Endodermal cell (in vitro differentiated cells): ENCODE data around the gene OR51A4. TPM values are rescaled to one million over a fixed set of nuclear protein-coding genes. Genes with fewer than 3 reads are reported as not detected.

Source experiments
- DNase-seq: peaks from one replicate; pipeline ENCODE4 v3.0.0-alpha.2; 2017
- H3K27ac ChIP-seq: 2 replicates; pipeline ENCODE4 v1.5.1; 2013; ENCODE audit warnings: mild to moderate bottlenecking, low read depth, low read length, moderate library complexity
- H3K27me3 ChIP-seq: 2 replicates; pipeline ENCODE4 v1.6.1; 2013; ENCODE audit warnings: mild to moderate bottlenecking, low read length, moderate library complexity; ENCODE audit not compliant: insufficient read depth, control insufficient read depth, poor library complexity, severe bottlenecking
- H3K36me3 ChIP-seq: 2 replicates; pipeline ENCODE4 v1.7.0; 2013; ENCODE audit warnings: mild to moderate bottlenecking, low read length, moderate library complexity; ENCODE audit not compliant: control insufficient read depth, insufficient read depth
- H3K4me1 ChIP-seq: one replicate; pipeline ENCODE4 v1.7.0; 2013; ENCODE audit warnings: low read length; ENCODE audit not compliant: control insufficient read depth, insufficient read depth
- H3K4me3 ChIP-seq: 2 replicates; pipeline ENCODE4 v1.5.1; 2013; ENCODE audit warnings: mild to moderate bottlenecking, low read length, moderate library complexity
- H3K9ac ChIP-seq: 2 replicates; pipeline ENCODE4 v1.6.1; 2013; ENCODE audit warnings: mild to moderate bottlenecking, low read length, moderate library complexity; ENCODE audit not compliant: poor library complexity, severe bottlenecking; ENCODE audit errors: extremely low read depth
- H3K9me3 ChIP-seq: 2 replicates; pipeline ENCODE4 v1.6.1; 2013; ENCODE audit warnings: mild to moderate bottlenecking, low read length, moderate library complexity; ENCODE audit not compliant: control insufficient read depth
- H3K27ac Mint-ChIP-seq: 2 replicates; pipeline ENCODE4 v1.8.0; 2020; ENCODE audit warnings: mixed read lengths
- H3K27me3 Mint-ChIP-seq: 2 replicates; pipeline ENCODE4 v1.8.0; 2021; ENCODE audit warnings: mild to moderate bottlenecking, mixed read lengths; ENCODE audit not compliant: insufficient read depth
- H3K36me3 Mint-ChIP-seq: 2 replicates; pipeline ENCODE4 v1.8.0; 2020; ENCODE audit warnings: low read depth, mixed read lengths
- H3K4me1 Mint-ChIP-seq: 2 replicates; pipeline ENCODE4 v1.8.0; 2020; ENCODE audit warnings: mixed read lengths
- H3K4me3 Mint-ChIP-seq: 2 replicates; pipeline ENCODE4 v1.8.0; 2020; ENCODE audit warnings: mild to moderate bottlenecking, moderate library complexity, mixed read lengths
- H3K9me3 Mint-ChIP-seq: 2 replicates; pipeline ENCODE4 v1.8.0; 2020; ENCODE audit warnings: mild to moderate bottlenecking, mixed read lengths
- WGBS, 2 experiments: methylation state at CpG; one replicate each; pipeline versions ENCODE4 v1.1.5 to v1.1.7; 2013; ENCODE audit warnings: missing lambda C conversion rate in 2 of 2, mixed read lengths in 1 of 2; ENCODE audit not compliant: insufficient coverage in 1 of 2, insufficient read length in 1 of 2; 5-methylcytosine and 5-hydroxymethylcytosine counted together
- total RNA-seq, 2 donors: library from RNA; stranded (reverse); fragmentation: NEBNext Ultra II Directional in 1 of 2; extraction: Animal tissue kit (Norgen Biotek cat#: 25700) in 1 of 2; gene quantifications; 2 replicates in 1 of 2; 3 replicates in 1 of 2; pipeline ENCODE4 v1.2.1, GENCODE V29; 2021
- TF ChIP-seq, protein P1 (sequence below): fragments of 200-600 bp; sonication (generic); conservative IDR thresholded peaks from 2 replicates; pipeline ENCODE4 v1.5.0; 2021; ENCODE audit warnings: antibody characterized with exemption, mild to moderate bottlenecking

Gene OR51A4
- total RNA-seq, 2 donors from 2014 or later: not detected

- H3K4me1 ChIP-seq: no peaks in the 10 kb centered on the region
- no peak overlapping the region for H3K9ac ChIP-seq
- 88 to 95% methylated on average over 3 to 5 of the region's 5 CpGs for WGBS, 2 experiments
- no peaks in the 10 kb centered on the region for H3K9me3 Mint-ChIP-seq
- H3K27me3 ChIP-seq: no peaks in the 10 kb centered on the region
- H3K4me3 Mint-ChIP-seq: no peak overlapping the region
- H3K4me1 Mint-ChIP-seq: no peaks in the 10 kb centered on the region
- H3K27me3 Mint-ChIP-seq: no peaks in the 10 kb centered on the region
- H3K36me3 Mint-ChIP-seq: no peaks in the 10 kb centered on the region
- H3K9me3 ChIP-seq: no peaks in the 10 kb centered on the region
- no peak for DNase-seq
- no peak overlapping the region for H3K4me3 ChIP-seq
- H3K27ac Mint-ChIP-seq: no peak overlapping the region
- H3K36me3 ChIP-seq: no peaks in the 10 kb centered on the region
- TF ChIP-seq, protein P1, sequence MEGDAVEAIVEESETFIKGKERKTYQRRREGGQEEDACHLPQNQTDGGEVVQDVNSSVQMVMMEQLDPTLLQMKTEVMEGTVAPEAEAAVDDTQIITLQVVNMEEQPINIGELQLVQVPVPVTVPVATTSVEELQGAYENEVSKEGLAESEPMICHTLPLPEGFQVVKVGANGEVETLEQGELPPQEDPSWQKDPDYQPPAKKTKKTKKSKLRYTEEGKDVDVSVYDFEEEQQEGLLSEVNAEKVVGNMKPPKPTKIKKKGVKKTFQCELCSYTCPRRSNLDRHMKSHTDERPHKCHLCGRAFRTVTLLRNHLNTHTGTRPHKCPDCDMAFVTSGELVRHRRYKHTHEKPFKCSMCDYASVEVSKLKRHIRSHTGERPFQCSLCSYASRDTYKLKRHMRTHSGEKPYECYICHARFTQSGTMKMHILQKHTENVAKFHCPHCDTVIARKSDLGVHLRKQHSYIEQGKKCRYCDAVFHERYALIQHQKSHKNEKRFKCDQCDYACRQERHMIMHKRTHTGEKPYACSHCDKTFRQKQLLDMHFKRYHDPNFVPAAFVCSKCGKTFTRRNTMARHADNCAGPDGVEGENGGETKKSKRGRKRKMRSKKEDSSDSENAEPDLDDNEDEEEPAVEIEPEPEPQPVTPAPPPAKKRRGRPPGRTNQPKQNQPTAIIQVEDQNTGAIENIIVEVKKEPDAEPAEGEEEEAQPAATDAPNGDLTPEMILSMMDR: no peak
- no peak overlapping the region for H3K27ac ChIP-seq
Measured at GRCh38 chr11:4975436-4975835, 28.0 kb upstream of the OR51A4 start.

DNA sequence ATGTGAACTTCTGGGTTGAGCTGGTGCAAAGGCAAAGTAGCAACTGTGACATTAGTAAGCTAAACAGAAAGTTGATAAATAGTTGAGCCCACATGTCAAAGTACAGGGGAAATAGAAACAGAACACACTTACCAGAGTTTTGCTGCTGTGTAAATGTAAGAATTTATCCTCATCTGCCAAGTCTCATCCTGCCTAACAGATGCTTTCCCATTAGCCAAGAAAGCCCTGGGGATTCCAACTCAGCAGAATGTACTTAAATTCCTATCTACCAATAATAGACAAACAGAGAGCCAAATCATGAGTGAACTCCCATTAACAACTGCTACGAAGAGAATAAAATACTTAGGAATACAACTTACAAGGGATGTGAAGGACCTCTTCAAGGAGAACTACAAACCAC lies 15.4 kb upstream of the OR51A4 start:
- no peak overlapping the region for H3K9ac ChIP-seq
- no peaks in the 10 kb centered on the region for H3K36me3 Mint-ChIP-seq
- H3K36me3 ChIP-seq: no peaks in the 10 kb centered on the region
- no peak overlapping the region for H3K4me3 Mint-ChIP-seq
- no peaks in the 10 kb centered on the region for H3K27me3 ChIP-seq
- H3K9me3 ChIP-seq: no peaks in the 10 kb centered on the region
- H3K4me1 ChIP-seq: peaks cover 6% of the 10 kb centered on the region
- TF ChIP-seq, protein P1: no peak
- no peak for DNase-seq
- peaks cover 7% of the 10 kb centered on the region for H3K27me3 Mint-ChIP-seq
- H3K27ac ChIP-seq: no peak overlapping the region
- H3K4me1 Mint-ChIP-seq: peaks cover 12% of the 10 kb centered on the region
- H3K4me3 ChIP-seq: no peak overlapping the region
- WGBS, 2 experiments: 100% methylated on average over 1 of the region's 1 CpG; no CpG with 5 or more reads in 1 of the 2 experiments
- H3K9me3 Mint-ChIP-seq: peaks cover 7% of the 10 kb centered on the region
- no peak overlapping the region for H3K27ac Mint-ChIP-seq

DNA sequence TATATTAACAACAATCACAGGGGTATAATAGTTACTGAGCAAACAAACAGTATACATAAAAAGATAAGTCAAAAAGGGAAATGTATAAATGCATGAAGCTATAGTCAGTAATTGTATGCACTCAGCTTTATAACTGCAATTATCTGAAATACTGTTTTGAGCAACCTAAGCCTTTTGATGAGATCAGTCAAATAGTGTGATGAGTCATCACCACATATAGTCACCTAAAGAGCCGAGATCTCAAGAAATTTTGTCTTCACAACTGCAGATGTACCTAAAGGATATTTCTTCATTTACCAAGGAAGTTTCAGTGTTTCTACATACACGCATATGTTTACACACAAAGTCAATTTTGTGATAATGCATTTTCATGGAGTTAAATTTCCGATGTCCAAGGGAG lies 13.5 kb upstream of the OR51A4 start:
- TF ChIP-seq, protein P1: no peak
- Mint-ChIP-seq H3K36me3 (no peaks in the 10 kb centered on the region), H3K27me3 (peaks cover 9% of the 10 kb centered on the region)

More for the DNA sequence above, 13.5 kb upstream of the OR51A4 start:
- Histone ChIP-seq H3K27me3 (no peaks in the 10 kb centered on the region), H3K4me3 (no peak overlapping the region), H3K9me3 (no peaks in the 10 kb centered on the region), H3K36me3 (no peaks in the 10 kb centered on the region), H3K9ac (no peak overlapping the region), H3K4me1 (peaks cover 5% of the 10 kb centered on the region), H3K27ac (no peak overlapping the region)
- no peak for DNase-seq
- WGBS, 2 experiments: 99 to 100% methylated on average over 1 to 3 of the region's 3 CpGs
- no peak overlapping the region for H3K4me3 Mint-ChIP-seq
- H3K4me1 Mint-ChIP-seq: no peaks in the 10 kb centered on the region
- no peak overlapping the region for H3K27ac Mint-ChIP-seq
- peaks cover 7% of the 10 kb centered on the region for H3K9me3 Mint-ChIP-seq
